PFSK-1 (cell line): ENCODE measurements around the gene LRRC17.

Experiments used
- REST ChIP-seq, 2 experiments: IDR thresholded peaks; 2 replicates each; pipeline versions ENCODE4 v1.6.1 to v1.8.0; 2011 to 2012; ENCODE audit warnings: low read depth in 2 of 2, low read length in 2 of 2, control low read depth in 1 of 2, inconsistent platforms in 1 of 2, mild to moderate bottlenecking in 1 of 2, moderate library complexity in 1 of 2; ENCODE audit not compliant: insufficient read depth in 1 of 2
- SIN3A ChIP-seq: IDR thresholded peaks from 2 replicates; pipeline ENCODE4 v1.6.1; 2012; ENCODE audit warnings: mild to moderate bottlenecking, low read length, moderate library complexity, borderline replicate concordance; ENCODE audit not compliant: insufficient read depth
- TAF1 ChIP-seq: IDR thresholded peaks from 2 replicates; pipeline ENCODE4 v1.6.1; 2012; ENCODE audit warnings: low read length, control low read depth, borderline replicate concordance; ENCODE audit not compliant: insufficient read depth

DNA sequence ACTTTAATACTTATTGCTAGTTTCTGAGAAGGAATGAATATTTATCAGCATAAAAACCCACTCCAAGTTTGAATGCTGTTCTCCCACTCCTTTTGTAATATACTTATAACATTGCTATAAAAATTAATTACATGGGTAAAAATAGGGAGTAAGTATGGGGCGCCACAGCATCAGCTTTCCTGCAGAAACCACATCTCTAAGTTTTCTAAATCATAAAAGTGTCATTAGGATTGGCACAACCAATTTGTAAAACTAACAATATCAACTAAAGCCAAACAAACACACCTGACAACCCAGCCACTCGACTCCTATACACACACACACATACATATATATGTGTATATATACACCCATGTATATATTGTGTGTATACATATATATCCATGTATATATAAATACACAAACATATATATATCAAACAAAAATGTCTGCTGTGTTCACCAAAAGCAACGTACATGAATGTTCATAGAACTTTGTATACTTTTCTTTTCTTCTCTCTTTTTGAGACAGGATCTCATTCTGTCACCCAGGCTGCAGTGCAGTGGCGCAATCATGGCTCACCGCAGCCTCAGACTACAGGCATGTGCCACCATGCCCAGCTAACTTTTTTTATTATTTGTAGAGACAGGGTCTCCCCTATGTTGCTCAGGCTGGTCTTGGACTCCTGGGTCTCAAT is 14.8 kb upstream of the LRRC17 start:
- no peak for TF ChIP-seq SIN3A
- no peak for TF ChIP-seq TAF1
- no peak for TF ChIP-seq REST (IDR thresholded peaks at IDR 0.05; ENCODE audit: insufficient read depth in 1 of 2, low read depth in 2 of 2, low read length in 2 of 2)
